ENCODE measurements around the gene UGT2A1.
"Not testable (repeated sequence)": the region's sequence is repeated elsewhere in the genome, so short reads cannot be mapped to it uniquely, and the experiment has no call there.

The UGT2A1 gene

DNA sequence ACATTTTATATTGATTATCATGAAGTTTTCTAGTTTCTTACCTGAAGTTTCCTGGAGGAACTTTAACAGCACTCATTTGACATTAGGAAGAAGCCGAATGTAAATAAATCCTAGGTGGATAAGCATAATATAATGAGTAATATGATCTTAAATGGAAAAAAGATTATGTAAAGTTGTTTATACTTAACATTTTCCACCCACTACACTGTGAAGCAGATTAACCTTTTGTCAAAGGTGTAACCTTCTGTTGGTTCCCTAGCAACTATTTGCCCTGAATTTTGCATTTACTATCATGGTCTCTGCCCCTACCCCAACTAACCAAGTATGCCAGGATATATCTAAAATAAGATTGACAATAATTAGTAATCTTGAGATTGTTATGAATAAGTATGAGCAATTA lies at the start of gene UGT2A1:
Gene UGT2A1, minus strand, starts transcription at position 101 of the 400 bp plus-strand sequence. CDS start 5,603 bp downstream, outside the sequence.
- H3K4me3 ChIP-seq (ENCODE audit: low read depth, low read length), result no peak within 1 kb of the TSS
- no peak for DNase-seq (ENCODE audit: low read depth)

DNA sequence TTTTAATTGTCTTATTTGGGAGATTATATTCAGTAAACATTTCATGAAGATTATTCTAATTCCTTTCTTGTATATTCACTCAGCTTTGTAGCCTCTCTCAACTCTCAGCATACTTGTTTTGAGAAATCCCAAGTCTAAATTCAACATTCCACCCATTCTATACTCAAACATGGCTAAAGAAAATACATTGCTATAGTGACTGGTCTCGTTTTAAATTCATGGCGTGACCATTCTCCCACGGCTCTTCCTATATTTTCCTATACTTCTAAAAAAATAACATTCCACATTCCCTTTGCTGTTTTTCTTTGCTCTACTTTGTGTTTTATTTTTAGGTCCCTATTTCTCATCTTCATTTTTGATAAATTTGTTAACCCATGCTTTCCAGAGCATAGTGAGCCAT lies 49.2 kb upstream of the UGT2A1 start:
- DNase-seq (ENCODE audit: low read depth), result no peak
- H3K4me3 ChIP-seq (ENCODE audit: low read depth, low read length), result no peak overlapping the region

DNA sequence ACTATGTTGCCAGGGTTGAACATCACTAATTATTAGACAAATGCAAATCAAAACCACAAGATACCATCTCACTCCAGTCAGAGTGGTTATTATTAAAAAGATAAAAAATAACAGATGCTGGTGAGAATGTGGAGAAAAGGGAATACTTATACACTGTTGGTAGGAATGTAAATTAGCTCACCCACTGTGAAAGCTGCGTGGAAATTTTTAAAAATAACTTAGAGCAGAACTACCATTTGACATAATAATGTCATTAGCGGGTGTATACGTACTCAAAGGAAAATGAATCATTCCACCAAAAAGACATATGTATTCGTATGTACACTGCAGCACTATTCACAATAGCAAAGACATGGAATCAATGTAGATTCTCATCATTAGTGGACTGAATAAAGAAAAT lies 48.6 kb upstream of the UGT2A1 start:
- DNase-seq (ENCODE audit: low read depth), result no peak
- H3K4me3 ChIP-seq (ENCODE audit: low read depth, low read length), result no peak overlapping the region

DNA sequence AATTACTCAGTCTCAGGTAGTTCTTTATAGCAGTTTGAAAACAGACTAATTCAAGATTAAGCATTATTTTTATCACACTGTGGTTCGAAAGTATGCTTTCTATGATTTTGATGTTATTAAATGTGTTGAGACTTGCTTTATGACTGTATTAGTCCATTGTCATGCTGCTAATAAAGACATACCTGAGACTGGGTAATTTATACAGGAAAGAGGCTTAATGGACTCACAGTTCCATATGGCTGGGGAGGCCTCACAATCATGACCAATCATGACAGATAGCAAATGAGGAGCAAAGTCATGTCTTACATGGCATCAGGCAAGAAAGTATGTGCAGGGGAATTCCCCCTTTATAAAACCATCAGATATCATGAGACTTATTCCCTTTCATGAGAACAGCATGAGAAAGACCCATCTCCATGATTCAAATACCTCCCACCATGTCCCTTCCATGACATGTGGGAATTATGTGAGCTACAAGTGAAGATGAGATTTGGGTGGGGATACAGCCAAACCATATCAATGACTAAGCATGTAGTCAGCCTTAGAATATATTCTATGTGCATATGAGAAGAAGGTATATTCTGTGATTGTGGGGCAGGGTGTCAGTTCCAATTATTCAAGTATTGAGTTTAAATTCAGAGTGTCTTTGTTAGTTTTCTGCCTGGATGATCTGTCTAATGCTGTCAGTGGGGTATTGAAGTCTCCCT lies 44.6 kb upstream of the UGT2A1 start:
- no peak for DNase-seq (ENCODE audit: low read depth)
- H3K4me3 ChIP-seq (ENCODE audit: low read depth, low read length), result no peak overlapping the region

DNA sequence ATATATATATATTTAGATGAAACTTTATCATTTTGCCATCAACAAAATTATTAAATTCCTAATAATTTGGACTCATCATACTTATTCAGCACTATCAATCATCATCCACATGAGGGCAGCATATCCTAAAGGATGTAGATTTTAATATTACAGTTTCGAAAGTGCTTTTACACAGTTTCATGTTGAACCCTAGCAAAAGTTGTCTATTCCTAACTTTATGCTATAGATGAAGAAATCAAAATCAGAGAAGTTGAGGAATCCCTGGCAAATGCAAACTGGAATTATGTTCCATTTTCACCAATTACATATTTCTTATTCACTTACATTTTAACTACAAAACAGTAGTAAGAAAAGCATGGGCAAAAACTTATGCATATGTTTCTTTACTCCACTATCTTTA lies 36.6 kb upstream of the UGT2A1 start:
- peak; percentile 6 for DNase-seq (ENCODE audit: low read depth)
- H3K4me3 ChIP-seq (ENCODE audit: low read depth, low read length), result no peak overlapping the region

DNA sequence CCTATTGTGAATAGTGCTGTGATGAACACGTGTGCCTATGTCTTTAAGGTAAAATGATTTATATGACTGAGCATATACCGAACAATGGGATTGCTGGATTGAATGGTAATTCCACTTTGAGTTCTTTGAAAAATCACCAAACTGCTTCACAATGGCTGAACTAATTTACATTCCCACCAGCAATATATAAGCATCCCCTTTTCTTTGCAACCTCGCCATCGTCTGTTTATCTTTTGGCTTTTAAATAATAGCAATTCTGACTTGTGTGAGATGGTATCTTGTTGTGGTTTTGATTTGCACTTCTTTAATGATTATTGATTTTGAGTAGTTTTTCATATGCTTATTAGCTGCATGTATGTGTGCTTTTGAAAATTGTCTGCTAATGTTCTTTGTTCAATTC lies 31.8 kb upstream of the UGT2A1 start:
- DNase-seq (ENCODE audit: low read depth), result no peak
- no peak overlapping the region for H3K4me3 ChIP-seq (ENCODE audit: low read depth, low read length)

DNA sequence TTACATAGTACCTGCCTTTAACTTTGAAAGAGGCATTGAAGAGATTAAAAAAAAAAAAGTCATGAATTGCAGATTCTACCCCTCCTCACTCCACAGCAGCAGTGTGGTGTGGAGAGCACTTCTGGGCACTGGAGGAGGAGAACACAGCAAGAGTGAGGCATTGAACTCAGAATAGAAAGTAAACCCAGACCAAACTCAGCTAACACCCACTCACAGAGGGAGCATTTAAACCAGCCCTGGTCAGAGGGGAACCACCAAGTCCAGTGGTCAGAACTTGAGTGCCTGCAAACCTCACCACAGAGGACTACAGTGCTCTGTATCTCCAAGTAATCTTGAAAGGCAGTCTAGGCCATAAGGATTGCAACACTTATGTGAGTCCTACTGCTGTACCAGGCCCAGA lies 15.6 kb upstream of the UGT2A1 start:
- H3K4me3 ChIP-seq (ENCODE audit: low read depth, low read length), result no peak overlapping the region
- DNase-seq (ENCODE audit: low read depth), result no peak

DNA sequence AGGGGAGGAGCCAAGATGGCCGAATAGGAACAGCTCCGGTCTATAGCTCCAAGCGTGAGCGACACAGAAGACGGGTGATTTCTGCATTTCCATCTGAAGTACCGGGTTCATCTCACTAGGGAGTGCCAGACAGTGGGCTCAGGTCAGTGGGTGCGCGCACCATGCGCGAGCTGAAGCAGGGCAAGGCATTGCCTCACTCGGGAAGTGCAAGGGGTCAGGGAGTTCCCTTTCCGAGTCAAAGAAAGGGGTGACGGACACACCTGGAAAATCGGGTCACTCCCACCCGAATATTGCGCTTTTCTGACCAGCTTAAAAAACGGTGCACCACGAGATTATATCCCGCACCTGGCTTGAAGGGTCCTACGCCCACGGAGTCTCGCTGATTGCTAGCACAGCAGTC lies 11.0 kb upstream of the UGT2A1 start:
- not testable (repeated sequence) for DNase-seq (ENCODE audit: low read depth); H3K4me3 ChIP-seq (ENCODE audit: low read depth, low read length)

DNA sequence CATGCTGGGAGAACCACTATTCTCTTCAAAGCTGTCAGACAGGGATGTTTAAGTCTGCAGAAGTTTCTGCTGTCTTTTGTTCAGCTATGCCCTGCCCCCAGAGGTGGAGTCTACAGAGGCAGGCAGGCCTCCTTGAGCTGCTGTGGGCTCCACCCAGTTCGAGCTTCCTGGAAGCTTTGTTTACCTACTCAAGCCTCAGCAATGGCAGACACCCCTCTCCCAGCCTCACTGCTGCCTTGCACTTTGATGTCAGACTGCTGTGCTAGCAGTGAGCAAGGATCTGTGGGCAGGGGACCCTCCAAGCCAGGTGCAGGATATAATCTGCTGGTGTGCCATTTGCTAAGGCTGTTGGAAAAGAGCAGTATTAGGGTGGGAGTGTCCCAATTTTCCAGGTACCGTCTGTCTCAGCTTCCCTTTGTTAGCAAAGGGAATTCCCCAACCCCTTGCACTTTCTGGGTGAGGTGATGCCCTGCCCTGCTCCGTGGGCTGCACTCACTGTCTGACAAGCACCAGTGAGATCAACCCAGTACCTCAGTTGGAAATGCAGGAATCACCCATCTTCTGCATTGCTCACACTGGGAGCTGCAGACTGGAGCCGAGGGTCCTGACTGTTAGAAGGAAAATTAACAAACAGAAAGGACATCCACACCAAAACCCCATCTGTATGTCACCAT lies 8.2 kb upstream of the UGT2A1 start:
- DNase-seq (ENCODE audit: low read depth); H3K4me3 ChIP-seq (ENCODE audit: low read depth, low read length): not testable (repeated sequence)

DNA sequence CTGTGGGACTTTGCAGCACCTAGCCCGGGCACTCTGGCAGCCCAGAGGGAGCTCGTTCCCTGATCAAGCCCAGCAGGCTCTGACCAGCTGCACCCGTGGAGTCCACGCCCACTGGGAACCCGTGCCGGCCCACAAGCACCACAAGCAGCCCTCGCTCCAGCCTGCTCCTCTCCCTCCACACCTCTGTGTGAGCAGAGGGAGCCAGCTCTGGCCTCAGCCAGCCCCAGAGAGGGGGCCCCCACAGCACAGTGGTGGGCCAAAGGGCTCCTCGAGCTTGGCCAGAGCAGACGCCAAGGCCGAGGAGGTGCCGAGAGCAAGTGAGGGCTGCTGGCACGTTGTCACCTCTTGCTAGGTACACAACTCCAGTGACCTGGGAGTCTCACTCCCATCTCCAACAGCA lies 5.1 kb upstream of the UGT2A1 start:
- no peak for DNase-seq (ENCODE audit: low read depth)

DNA sequence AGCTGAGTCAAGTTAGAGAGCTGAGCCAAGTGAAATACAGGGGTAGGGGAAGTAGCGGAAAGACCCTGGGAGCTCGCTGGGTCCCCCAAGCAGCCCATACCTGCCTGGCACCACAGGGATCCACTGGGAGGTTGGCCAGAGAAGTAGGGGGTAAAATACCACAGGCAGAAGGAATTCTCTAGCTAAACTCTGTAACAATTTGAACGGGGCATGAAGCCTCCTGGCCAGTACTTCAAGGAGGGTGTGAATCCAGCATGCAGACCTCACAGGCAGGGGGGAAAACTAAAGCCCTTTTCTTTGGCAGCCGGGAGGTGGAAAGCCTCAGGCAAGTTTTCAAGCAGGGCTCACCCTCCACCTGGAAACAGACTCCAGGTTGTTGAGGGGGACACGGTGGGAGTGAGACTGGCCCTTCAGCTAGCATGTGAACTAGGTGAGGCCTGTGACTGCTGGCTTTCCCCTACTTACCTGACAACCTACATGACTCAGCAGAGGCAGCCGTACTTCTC lies 3.7 kb upstream of the UGT2A1 start:
- H3K4me3 ChIP-seq (ENCODE audit: low read depth, low read length), result no peak overlapping the region
- DNase-seq (ENCODE audit: low read depth), result no peak

More for the DNA sequence above, 5.1 kb upstream of the UGT2A1 start:
- no peak overlapping the region for H3K4me3 ChIP-seq (ENCODE audit: low read depth, low read length)

DNA sequence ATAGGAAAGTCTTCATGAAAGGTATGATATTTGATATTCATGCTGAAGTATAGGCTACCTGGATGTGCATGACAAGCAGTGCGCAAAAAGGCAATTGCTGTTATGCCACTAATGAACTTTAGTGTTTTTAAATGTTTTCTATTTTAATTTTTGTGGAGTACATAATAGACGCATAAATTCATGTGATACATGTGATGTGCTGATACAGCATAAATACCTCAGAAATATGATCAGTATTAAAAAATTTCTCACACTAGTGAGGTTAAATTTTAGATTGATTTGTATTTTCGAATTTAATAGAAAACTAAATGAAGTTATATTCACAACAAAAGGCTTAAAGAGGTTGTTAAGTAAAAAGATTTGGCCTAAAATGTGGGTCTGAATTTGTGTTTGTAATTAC lies 2.2 kb downstream of the UGT2A1 start:
- no peak for DNase-seq (ENCODE audit: low read depth)
- H3K4me3 ChIP-seq (ENCODE audit: low read depth, low read length), result no peak overlapping the region

DNA sequence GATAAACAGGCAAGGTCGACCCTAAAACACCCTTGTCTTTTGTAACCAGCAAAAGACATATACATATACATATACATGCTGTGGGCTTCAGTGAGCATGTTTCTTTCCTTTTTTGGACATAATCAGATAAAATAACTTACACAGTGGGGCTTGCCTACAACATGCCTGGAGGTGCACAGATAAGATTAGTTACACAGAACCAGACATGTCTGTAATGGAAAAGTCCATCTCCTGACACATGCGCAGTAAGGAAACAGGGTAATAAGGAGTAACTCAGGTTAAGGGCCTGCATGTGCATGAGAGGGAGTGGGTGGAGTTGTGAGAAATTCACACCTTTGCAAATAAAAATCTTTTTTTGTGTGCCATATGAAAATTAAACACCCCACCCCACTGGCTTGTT lies 3.4 kb downstream of the UGT2A1 start:
- no peak overlapping the region for H3K4me3 ChIP-seq (ENCODE audit: low read depth, low read length)
- DNase-seq (ENCODE audit: low read depth), result no peak

DNA sequence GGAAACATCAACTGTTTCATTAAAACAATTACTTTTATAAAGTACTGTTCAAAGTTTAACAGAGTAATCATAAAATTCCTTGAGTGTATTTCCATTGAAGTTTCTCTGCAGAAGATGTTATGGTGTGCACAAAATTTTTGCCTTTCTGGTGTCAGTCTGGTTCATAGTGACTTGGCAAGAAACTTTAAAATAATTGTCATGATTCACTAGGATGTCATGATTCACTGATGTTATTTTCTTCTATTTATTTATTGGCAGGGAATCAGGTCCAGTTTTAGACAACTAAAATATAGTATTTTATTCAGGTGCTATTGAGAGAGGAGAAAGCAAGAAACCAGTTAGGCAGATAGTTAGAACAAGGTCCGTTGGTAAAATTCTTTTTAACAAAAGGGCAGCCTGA lies 3.8 kb downstream of the UGT2A1 start:
- H3K4me3 ChIP-seq (ENCODE audit: low read depth, low read length), result no peak overlapping the region
- no peak for DNase-seq (ENCODE audit: low read depth)

DNA sequence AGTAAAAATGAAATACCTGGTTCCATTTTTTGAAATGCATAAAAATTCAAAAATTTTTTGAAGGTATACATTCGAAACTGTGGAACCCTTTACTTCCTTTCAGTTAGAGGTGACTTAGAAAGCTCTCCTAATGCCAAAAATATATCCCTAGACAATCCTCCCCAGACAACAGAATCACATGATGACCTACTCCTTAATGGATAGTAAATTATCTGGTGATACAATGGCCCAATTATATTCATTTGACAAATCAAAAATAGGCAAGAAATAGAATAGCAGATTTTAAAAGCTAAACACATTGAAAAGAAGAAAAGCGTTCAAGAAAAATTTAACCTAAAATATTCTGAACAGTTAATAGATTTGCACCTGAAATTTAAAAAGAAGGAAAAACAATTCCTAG lies 10.1 kb downstream of the UGT2A1 start:
- H3K4me3 ChIP-seq (ENCODE audit: low read depth, low read length), result no peak overlapping the region
- DNase-seq (ENCODE audit: low read depth), result no peak

DNA sequence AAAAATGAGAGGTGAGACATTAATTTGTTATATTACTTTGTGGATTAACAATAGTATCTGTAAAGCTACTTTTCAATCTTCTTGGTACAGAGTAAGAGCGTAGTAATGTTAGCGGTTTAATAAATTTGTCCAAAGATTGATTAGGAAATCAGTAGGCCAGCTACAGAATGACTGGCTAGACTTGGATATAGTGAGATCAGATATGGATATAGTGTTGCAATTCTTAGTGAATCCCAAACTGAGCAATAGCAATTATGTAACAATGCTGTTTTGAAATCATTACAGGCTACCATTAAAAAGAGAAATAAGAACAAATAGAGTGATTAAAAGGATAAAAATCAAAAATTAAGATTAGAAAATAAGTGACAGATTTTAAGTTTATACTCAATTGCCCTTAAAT lies 12.8 kb downstream of the UGT2A1 start:
- H3K4me3 ChIP-seq (ENCODE audit: low read depth, low read length), result no peak overlapping the region
- no peak for DNase-seq (ENCODE audit: low read depth)

DNA sequence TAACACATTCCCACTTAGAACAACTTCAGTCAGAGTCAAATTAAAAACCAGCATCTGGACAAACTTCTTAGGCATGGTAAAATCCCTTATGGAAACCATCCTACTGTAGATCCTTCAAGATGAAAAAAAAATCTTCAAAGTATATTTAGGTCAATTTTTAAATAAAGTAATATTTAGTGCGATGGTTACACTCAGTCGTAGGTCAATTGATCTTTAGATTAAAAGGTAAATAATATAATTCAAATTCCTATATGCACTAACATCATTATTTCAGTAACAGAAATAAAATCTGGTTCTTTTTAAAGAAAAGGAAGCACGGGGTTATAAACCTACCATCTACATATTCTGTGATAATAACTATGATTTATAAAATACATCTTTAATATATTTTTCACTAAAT lies 13.5 kb downstream of the UGT2A1 start, which contains the start of gene UGT2A2:
Gene UGT2A2, minus strand, starts transcription at position 101 of the 400 bp plus-strand sequence. Its CDS starts 2 bp downstream, at position 99.
- no peak within 1 kb of the TSS for H3K4me3 ChIP-seq (ENCODE audit: low read depth, low read length)
- DNase-seq (ENCODE audit: low read depth), result no peak

DNA sequence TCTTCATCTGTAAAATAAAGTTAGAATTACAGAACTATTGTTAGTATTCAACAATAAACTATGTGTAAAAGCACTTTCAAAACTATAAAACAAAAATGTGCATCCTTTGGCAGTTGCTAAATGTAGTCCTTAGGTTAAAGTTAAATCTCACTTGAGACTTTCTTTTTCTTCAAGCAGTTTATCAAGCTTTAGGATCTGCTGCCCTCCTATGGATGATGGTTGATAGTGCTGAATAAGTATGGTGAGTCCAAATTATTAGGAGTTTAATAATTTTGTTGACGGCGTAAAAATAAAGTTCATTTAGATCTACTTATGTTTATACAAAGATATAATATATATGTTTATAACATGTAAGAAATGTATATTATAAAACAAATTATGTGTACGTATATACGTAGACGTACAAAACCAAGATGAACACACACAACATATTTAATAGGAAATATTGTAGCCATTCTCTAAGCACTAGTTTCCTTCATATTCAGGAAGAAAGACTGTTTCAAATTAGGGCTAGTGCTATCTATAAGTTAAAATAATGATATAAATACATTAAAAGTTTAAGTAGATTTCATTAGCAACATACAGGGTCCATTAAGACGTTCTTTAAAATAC lies 35.9 kb downstream of the UGT2A1 start:
- peak; percentile 17 for DNase-seq (ENCODE audit: low read depth)
- no peak overlapping the region for H3K4me3 ChIP-seq (ENCODE audit: low read depth, low read length)

DNA sequence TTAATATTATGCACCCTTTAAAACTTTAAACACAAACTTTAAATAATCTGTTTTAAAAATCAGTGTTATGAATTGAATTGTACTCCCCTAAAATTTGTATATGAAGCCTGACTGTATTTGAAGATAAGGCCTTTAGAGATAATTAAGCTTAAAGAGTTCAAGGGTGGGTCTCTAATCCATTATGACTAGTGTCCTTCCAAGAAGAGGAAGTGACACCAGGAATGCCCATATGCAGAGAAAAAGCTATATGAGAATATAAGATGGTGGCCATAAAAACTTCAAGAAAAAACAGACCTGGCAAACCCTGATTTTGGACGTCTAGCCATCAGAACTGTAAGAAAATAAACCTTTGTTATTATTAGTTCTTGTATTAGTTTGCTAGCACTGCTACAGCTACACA lies 42.6 kb downstream of the UGT2A1 start:
- DNase-seq (ENCODE audit: low read depth), result no peak
- no peak overlapping the region for H3K4me3 ChIP-seq (ENCODE audit: low read depth, low read length)

DNA sequence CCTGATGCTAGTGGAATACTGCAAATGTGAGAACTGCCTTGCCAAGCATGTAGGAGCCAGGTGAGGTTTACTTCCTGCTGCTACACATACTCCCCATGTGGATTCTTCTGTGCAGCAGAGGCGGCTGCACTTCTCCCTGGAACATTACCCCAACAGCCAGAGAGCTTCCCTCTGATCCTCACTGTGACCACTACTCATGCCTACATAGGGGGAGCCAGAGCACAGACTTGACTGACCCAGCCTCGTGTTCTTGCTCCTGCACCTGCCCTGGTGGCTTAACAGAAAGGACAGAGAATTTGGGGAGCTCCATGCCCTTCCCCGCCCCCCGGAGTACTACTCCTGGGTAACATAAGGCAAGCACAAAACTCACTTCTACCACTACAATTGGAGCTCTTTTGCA lies 52.0 kb downstream of the UGT2A1 start:
- no peak for DNase-seq (ENCODE audit: low read depth)
- H3K4me3 ChIP-seq (ENCODE audit: low read depth, low read length), result no peak overlapping the region

DNA sequence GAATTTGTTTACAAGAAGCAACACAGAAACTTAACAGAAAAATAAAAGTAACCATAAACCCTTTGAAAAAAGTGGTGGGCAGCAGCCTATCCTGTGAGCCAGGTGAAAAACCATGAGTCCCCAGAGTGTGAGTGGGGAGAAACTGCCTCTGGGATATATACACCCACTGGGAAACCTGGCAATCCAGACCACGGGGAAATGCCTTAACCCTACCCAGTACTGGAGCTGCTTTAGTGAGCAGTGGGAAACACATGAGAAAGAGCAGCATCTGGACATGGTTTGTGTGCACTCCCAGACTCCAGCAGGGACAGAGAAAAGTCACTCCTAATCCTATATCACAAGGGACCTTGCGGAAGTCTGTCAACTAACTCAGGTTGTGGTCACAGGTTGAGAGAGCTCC lies 53.0 kb downstream of the UGT2A1 start:
- no peak overlapping the region for H3K4me3 ChIP-seq (ENCODE audit: low read depth, low read length)
- DNase-seq (ENCODE audit: low read depth), result no peak

Measured in skeletal muscle cell (primary cell).